Mammary microvascular endothelial cell (primary cell): ENCODE measurements around the gene GIPC2. TPM values are rescaled to one million over a fixed set of nuclear protein-coding genes. Genes with fewer than 3 reads are reported as not detected.

ENCODE experiments used
- total RNA-seq: library from RNA; depleted of rRNA; stranded (reverse); fragments of >200 nt; gene quantifications from 2 replicates; pipeline ENCODE4 v1.2.3, GENCODE V29; 2015

Gene GIPC2, protein sequence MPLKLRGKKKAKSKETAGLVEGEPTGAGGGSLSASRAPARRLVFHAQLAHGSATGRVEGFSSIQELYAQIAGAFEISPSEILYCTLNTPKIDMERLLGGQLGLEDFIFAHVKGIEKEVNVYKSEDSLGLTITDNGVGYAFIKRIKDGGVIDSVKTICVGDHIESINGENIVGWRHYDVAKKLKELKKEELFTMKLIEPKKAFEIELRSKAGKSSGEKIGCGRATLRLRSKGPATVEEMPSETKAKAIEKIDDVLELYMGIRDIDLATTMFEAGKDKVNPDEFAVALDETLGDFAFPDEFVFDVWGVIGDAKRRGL
- total RNA-seq: 3.6 and 3.7 TPM in 2 replicates

GRCh38 chr1:78045926-78046778, at the start of gene GIPC2:
Gene GIPC2 (plus strand): TSS chr1:78045966. CDS start chr1:78046095, 129 bp downstream.

GRCh38 chr1:78004719-78005447, 40.9 kb upstream of the GIPC2 start, which contains the start of gene DNAJB4:
Gene DNAJB4 (plus strand): TSS chr1:78004939. CDS start chr1:78005111, 172 bp downstream.

Other genes starting within 250 kb of the GIPC2 start
- gene NEXN, start 157.3 kb upstream of the GIPC2 start, total RNA-seq: 5.0 and 7.0 TPM in 2 replicates
- 90.2 and 103 TPM in 2 replicates for gene FUBP1, start 66.9 kb upstream of the GIPC2 start, total RNA-seq
- 49.4 and 54.1 TPM in 2 replicates for gene DNAJB4, start 41.0 kb upstream of the GIPC2 start, total RNA-seq